CD4-positive, alpha-beta T cell (primary cell): Measurements from ENCODE around the gene SEMA5A. TPM values are rescaled to one million over a fixed set of nuclear protein-coding genes. Genes with fewer than 3 reads are reported as not detected.

Experiments
- ATAC-seq: fragments of 200-7000 bp; cut with Tn5 transposase; one replicate; pipeline ENCODE4 v1.10.0; 2022; ENCODE audit warnings: mild to moderate bottlenecking; ENCODE audit not compliant: poor library complexity
- CTCF ChIA-PET: fragments of 350-600 bp; sonication (Branson Sonifier 250); formaldehyde crosslinking; loops from one replicate; lab custom pipeline; 2021; ENCODE audit warnings: antibody characterized with exemption, inconsistent platforms; lab: Charles Lee
- POLR2A ChIA-PET: fragments of 350-600 bp; sonication (Branson Sonifier 250); formaldehyde crosslinking; loops from one replicate; lab custom pipeline; 2021; ENCODE audit warnings: antibody characterized with exemption, inconsistent platforms; lab: Charles Lee
- DNase-seq, 14 experiments: peaks; one replicate each; pipeline ENCODE4 v3.0.0-alpha.2; 2013 to 2020; ENCODE audit warnings: mixed read lengths in 2 of 14
- H3K27ac ChIP-seq, 2 donors: one replicate each; pipeline versions ENCODE4 v1.5.1 to v1.7.0; 2013; ENCODE audit warnings: low read length in 2 of 2, low read depth in 1 of 2, mild to moderate bottlenecking in 1 of 2
- H3K27me3 ChIP-seq, 2 experiments: 1 replicate in 1 of 2; 2 replicates in 1 of 2; pipeline versions ENCODE4 v1.6.1 to v1.7.0; 2013; ENCODE audit warnings: low read length in 2 of 2, control low read depth in 1 of 2, mild to moderate bottlenecking in 1 of 2, moderate library complexity in 1 of 2; ENCODE audit not compliant: insufficient read depth in 2 of 2, control insufficient read depth in 1 of 2
- H3K36me3 ChIP-seq: one replicate; pipeline ENCODE4 v1.6.1; 2013; ENCODE audit warnings: low read length, control low read depth; ENCODE audit not compliant: insufficient read depth
- H3K4me1 ChIP-seq: one replicate; pipeline ENCODE4 v1.6.1; 2013; ENCODE audit warnings: low read length, control low read depth; ENCODE audit not compliant: insufficient read depth
- H3K4me3 ChIP-seq: one replicate; pipeline ENCODE4 v1.5.1; 2013; ENCODE audit warnings: mild to moderate bottlenecking, low read length, moderate library complexity
- H3K9me3 ChIP-seq, 2 experiments: 1 replicate in 1 of 2; 2 replicates in 1 of 2; pipeline versions ENCODE4 v1.6.1 to v1.7.0; 2013; ENCODE audit warnings: low read length in 2 of 2, mild to moderate bottlenecking in 2 of 2, control low read depth in 1 of 2, moderate library complexity in 1 of 2; ENCODE audit not compliant: control insufficient read depth in 1 of 2, insufficient read depth in 1 of 2
- H3K27ac Mint-ChIP-seq: one replicate; pipeline ENCODE4 v1.8.0; 2020; ENCODE audit warnings: mixed read lengths
- H3K27me3 Mint-ChIP-seq: one replicate; pipeline ENCODE4 v1.8.0; 2021; ENCODE audit warnings: mixed read lengths
- H3K36me3 Mint-ChIP-seq: one replicate; pipeline ENCODE4 v1.8.0; 2021; ENCODE audit warnings: low read depth, mixed read lengths
- H3K4me1 Mint-ChIP-seq: one replicate; pipeline ENCODE4 v1.8.0; 2021; ENCODE audit warnings: low read depth, mixed read lengths
- H3K4me3 Mint-ChIP-seq: one replicate; pipeline ENCODE4 v1.8.0; 2020; ENCODE audit warnings: mild to moderate bottlenecking, mixed read lengths
- H3K9me3 Mint-ChIP-seq: one replicate; pipeline ENCODE4 v1.8.0; 2020; ENCODE audit warnings: mixed read lengths
- CTCF ChIP-seq: fragments of 200-600 bp; IDR thresholded peaks from one replicate; pipeline ENCODE4 v1.8.0; 2022; ENCODE audit warnings: antibody characterized with exemption, mild to moderate bottlenecking
- intact Hi-C, 2 experiments: fragments of 100-400 bp; cut with DNase I in 1 of 2; cut with micrococcal nuclease in 1 of 2; formaldehyde crosslinking; loops; one replicate each; pipeline versions ENCODE4 v1.15.1 to v1.9.0; 2023 to 2025; cut with DNase I, micrococcal nuclease
- total RNA-seq, 174 experiments: library from RNA in 2 of 174; stranded (reverse) in 2 of 174; gene quantifications; one replicate each; pipeline ENCODE4 v1.2.3 and lab custom pipeline; 2021 to 2026

SEMA5A gene
- total RNA-seq, 2 experiments from 2014 or later: 2.0 to 2.9 TPM

DNA sequence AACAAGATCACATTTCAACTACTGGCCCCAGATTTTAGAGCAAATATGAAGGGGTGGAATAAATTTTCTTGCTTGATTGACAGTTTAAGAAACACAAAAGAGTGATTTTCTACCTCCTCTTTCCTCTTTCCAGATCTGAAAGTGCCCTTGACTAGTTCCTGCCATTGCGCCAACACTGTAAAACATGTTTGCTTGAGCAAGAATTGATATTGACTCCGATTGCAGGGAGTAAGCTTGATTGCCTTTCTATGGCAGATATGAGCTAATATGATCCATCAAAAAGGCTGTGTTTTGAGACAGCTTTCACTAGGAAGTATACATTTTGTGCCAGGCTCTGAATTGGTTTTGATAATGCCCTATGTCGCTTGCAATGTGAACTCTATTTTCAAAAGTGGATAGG lies 508.8 kb downstream of the SEMA5A start:
- no peak for DNase-seq
- H3K4me3 ChIP-seq: no peak overlapping the region
- H3K36me3 Mint-ChIP-seq: no peaks in the 10 kb centered on the region
- H3K36me3 ChIP-seq: no peaks in the 10 kb centered on the region
- no peak overlapping the region for H3K27ac ChIP-seq
- H3K4me1 ChIP-seq: no peaks in the 10 kb centered on the region
- H3K27me3 Mint-ChIP-seq: no peaks in the 10 kb centered on the region
- no peaks in the 10 kb centered on the region for H3K4me1 Mint-ChIP-seq
- no peak overlapping the region for H3K27ac Mint-ChIP-seq
- POLR2A ChIA-PET: no interaction called here
- CTCF ChIA-PET: no interaction called here
- no peak for TF ChIP-seq CTCF
- intact Hi-C loops: no loop called here
- ATAC-seq: no peak
- no peak overlapping the region for H3K4me3 Mint-ChIP-seq
- peaks cover 2% of the 10 kb centered on the region for H3K9me3 Mint-ChIP-seq
- H3K9me3 ChIP-seq: peaks cover 0 to 5% of the 10 kb centered on the region in 2 experiments
- no peaks in the 10 kb centered on the region for H3K27me3 ChIP-seq

GRCh38 chr5:9035346-9035745 lies 510.5 kb downstream of the SEMA5A start:
- H3K4me1 Mint-ChIP-seq: no peaks in the 10 kb centered on the region
- ChIA-PET CTCF (no interaction called here), POLR2A (no interaction called here)
- no peak overlapping the region for H3K4me3 ChIP-seq
- no peaks in the 10 kb centered on the region for H3K36me3 Mint-ChIP-seq
- peaks cover 2% of the 10 kb centered on the region for H3K9me3 Mint-ChIP-seq
- ATAC-seq (no peak), DNase-seq (no peak)
- no peak for TF ChIP-seq CTCF
- intact Hi-C loops: no loop called here
- H3K27ac Mint-ChIP-seq: no peak overlapping the region
- H3K36me3 ChIP-seq: no peaks in the 10 kb centered on the region
- H3K27me3 ChIP-seq: no peaks in the 10 kb centered on the region
- no peak overlapping the region for H3K4me3 Mint-ChIP-seq
- H3K9me3 ChIP-seq: peaks cover 0 to 5% of the 10 kb centered on the region in 2 experiments
- no peaks in the 10 kb centered on the region for H3K4me1 ChIP-seq
- H3K27me3 Mint-ChIP-seq: no peaks in the 10 kb centered on the region
- H3K27ac ChIP-seq: no peak overlapping the region

- H3K36me3 Mint-ChIP-seq: no peaks in the 10 kb centered on the region
- no peak overlapping the region for H3K4me3 ChIP-seq
- H3K9me3 ChIP-seq: peaks cover 0 to 5% of the 10 kb centered on the region in 2 experiments
- H3K27me3 ChIP-seq: no peaks in the 10 kb centered on the region
- ATAC-seq: no peak
- H3K4me3 Mint-ChIP-seq: no peak overlapping the region
- H3K27ac ChIP-seq: no peak overlapping the region
- H3K36me3 ChIP-seq: no peaks in the 10 kb centered on the region
- H3K4me1 Mint-ChIP-seq: no peaks in the 10 kb centered on the region
- H3K27ac Mint-ChIP-seq: no peak overlapping the region
- peaks cover 2% of the 10 kb centered on the region for H3K9me3 Mint-ChIP-seq
- intact Hi-C loops: no loop called here
- no peak for TF ChIP-seq CTCF
- no peaks in the 10 kb centered on the region for H3K27me3 Mint-ChIP-seq
- H3K4me1 ChIP-seq: no peaks in the 10 kb centered on the region
- CTCF ChIA-PET: no interaction called here
- no peak for DNase-seq
- POLR2A ChIA-PET: no interaction called here
These were observed 511.2 kb downstream of the SEMA5A start for GRCh38 chr5:9034649-9035048.
